Femur (tissue), 1 donor: Measurements from ENCODE around the gene CCDC154.
A peak's percentile ranks its signal among the peaks of the same experiment; 100 is the strongest.

Experiments
- DNase-seq: peaks from one replicate; pipeline ENCODE4 v3.0.0-alpha.2; 2017

The CCDC154 gene

DNA sequence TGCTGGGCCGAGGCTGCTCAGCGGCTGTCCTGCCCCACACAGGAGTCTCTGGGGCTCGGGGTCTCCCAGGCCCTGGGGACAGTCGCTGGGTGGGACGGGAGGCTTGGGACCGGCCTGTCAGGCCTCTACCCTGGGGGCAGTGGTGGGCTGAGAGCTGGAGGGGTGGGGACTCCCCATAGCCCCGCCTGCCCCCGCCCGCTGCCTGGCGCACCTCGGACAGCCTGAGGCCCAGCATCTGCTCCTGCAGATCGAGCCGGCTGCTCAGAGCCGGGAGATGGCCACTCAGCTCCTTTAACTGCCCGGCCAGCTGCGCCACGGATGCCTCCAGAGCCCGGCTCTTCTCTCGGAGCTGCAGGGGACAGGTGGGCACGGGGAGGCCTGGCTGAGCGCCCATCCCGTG, 6.8 kb downstream of the CCDC154 start:
- no peak for DNase-seq

DNA sequence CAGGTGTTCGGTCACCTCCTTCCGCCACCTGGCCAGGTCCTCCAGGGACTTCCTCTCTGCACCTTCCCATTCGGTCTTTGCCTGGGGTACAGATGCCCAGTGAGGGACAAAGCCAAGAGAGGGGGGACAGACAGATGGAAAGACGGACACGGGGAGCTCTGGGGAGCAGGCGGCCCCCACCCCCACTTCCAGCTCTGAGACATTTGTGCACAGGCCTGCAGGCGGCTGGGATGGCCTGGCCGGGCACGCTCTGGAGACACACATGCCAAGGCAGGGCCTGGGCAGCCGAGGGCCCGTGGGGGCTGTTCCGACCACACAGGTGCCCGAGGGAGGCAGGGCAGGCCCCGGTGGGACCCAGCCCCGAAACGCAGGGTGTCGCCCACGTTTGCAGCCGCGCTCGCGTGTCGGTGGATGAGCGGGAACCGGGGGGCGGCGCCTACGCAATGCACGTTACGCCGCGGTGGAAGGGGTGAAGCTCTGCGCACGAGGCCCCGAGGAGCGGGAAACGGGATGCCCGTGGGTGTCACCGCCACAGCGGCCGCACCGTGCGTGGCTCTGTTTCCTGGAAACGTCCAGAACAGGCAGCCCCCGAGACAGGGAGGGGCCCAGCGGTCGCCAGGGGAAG, 7.5 kb downstream of the CCDC154 start:
- DNase-seq = no peak

DNA sequence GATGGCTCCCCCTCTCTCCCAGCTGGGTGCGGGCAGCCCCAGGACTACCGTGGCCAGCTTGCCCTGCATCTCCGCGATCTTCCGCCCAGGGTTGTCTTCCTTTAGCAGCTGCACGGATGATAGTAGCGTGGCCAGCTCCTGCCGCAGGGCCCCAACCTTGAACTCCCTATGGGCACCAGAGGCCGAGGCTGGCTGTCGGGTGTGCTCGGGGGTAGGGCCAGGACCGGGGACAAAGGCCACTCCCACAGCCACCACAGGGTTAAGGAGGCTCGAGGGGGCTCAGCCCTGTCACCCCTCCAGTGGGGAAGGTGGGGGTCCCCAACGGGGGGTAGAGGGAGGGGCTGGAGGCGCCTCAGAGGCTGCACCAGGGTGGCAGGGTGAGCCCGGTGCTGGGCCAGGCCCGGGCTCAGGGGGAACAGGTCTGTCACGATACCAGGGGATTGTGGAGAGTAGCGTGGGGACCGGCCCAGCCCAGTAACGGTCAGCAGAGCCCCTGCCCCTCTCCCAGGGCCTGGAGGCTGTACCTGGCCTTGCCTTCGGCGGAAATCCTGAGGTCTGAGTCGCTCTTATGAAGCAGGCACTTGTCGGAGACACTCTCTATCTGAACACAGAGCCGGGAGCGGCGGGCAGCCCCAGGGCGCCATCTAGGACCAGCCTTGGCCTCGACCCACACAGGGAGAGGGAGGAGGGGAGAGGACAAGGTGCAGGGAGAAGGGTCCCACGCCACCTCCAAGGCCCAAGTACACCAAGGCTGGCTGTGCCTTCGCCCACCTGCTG, 8.2 kb downstream of the CCDC154 start:
- no peak for DNase-seq

DNA sequence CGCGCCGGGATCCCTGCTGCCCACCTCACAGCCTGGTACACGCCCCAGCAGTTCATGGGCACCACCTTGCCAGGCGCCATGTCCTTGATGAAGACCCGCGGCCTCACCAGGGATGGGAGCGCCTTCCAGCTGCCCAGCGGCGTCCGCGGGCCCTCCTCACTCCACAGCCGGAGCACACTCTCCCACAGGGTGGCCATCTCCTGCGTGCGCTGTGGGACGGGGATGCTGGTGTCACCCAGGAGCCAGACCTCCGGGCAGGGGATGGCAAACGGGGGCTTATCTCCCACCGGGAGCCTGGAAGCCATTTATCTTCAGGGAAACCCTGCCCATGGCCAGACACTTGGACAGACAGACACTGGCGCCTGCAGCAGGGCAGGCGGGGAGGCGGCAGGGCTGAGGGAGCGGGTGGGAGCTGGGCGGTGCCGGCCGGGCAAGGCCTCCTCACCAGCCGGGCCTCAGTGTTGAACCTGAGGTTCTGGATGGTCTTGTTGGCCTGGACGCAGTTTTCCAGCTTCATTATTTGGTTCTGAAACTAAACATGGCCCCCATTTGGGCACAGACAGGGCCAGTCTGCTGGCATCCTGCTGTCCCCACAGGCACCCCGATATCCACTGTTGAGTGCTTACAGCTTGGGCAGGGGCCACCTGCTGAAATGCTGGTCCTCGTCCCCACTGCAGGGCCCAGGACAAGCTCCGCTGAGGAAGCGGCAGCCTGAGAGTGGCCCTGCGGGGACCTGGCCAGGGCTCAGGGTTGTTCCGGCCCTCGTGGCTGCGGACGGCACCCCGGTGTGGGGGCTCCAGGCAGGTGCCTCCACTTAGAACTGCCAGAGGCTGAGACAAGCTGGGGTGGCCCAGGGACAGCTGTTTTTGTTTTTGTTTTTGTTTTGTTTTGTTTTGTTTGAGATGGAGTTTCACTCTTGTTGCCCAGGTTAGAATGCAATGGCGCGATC, 9.4 kb downstream of the CCDC154 start:
- DNase-seq = no peak

DNA sequence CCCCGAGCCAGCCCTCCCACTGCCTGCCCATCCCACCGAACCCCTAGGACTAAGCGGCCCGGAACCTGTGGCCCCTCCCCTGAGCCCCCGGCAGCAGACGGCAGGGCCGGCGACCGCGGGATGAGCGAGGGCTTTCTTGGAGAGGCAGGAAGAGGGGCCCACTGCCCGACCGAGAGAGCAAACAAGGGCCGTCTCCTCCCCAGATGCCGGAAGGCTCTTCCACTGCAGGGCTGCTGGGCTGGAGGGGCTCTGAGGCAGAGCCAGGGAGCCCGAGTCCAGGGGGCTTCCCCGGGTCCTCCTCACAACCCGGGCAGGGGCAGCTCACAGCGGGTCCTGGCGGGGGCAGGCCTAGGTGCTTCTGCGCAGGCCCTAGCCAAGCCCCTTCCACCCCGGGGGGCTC, 10.6 kb downstream of the CCDC154 start:
- no peak for DNase-seq

DNA sequence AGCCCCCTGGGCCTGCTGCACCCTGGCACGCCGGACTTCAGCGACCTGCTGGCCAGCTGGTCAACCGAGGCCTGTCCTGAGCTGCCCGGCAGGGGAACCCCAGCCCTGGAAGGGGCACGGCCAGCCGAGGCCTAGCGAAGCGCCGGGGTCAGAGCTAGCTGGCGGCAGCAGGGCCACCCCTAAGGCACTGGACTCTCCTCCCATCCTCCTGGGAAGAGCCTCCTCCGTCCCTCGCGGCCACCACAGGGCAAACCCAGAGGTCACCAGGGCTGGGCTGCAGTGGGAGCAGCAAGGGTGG, 11.1 kb downstream of the CCDC154 start:
- DNase-seq = no peak

DNA sequence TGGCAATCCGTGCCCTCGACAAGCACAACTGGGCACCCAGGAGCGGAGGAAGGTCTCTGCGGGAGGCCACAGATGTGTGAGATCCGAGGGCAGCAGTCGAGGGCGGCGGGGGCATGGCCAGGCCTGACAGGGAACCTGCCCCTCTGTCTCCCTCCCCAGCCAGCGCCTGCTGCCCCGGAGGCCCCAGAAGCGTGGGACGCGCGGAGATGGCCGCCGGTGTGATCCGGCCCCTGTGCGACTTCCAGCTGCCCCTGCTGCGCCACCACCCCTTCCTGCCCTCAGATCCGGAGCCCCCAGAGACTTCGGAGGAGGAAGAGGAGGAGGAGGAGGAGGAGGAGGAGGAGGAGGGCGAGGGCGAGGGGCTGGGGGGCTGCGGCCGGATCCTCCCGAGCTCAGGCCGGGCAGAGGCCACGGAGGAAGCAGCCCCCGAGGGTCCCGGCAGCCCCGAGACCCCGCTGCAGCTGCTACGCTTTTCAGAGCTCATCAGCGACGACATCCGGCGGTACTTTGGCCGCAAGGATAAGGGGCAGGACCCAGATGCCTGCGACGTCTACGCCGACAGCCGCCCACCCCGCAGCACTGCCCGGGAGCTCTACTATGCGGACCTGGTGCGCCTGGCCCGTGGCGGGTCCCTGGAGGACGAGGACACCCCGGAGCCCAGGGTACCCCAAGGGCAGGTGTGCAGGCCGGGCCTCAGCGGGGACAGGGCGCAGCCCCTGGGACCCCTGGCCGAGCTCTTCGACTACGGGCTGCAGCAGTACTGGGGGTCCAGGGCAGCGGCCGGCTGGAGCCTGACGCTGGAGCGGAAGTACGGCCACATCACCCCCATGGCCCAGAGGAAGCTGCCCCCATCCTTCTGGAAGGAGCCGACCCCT, 11.7 kb downstream of the CCDC154 start:
- DNase-seq = no peak

DNA sequence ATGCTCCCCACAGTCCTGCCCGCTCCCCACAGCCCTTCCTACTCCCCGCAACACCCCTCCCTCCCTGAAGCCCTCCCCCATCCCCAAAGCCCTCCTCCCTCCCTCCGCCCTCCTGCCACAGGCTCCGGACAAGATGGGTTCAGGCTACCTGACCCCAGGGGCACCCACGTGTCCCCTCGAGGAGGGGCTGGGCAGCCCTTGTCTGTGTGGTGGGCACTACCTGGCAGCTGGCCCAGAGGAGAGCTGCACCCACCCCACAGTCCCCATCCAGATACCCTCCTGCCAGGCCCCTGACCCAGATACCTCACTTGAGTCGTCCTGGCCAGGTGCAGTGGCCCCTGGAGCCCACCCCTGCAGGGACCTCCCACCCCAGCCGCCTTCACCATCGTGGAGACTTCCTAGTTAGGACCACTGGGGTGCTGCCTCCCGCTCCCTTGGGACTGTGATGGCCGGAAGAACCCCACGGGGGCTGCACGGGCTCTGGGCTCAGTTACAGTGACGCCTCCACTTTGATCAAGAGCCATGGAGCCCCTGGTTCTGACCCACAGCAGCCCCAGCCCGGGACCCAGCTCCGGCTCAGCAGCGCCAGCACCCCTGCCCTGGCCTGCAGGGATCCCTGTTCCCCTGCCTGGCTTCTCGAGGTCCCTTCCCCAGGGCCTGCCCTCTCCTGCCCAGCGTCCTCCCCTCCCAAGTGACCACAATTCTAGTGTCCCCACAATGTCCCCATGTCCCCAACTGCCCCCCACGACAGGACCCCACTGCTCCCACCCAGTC, 12.7 kb downstream of the CCDC154 start:
- no peak for DNase-seq

DNA sequence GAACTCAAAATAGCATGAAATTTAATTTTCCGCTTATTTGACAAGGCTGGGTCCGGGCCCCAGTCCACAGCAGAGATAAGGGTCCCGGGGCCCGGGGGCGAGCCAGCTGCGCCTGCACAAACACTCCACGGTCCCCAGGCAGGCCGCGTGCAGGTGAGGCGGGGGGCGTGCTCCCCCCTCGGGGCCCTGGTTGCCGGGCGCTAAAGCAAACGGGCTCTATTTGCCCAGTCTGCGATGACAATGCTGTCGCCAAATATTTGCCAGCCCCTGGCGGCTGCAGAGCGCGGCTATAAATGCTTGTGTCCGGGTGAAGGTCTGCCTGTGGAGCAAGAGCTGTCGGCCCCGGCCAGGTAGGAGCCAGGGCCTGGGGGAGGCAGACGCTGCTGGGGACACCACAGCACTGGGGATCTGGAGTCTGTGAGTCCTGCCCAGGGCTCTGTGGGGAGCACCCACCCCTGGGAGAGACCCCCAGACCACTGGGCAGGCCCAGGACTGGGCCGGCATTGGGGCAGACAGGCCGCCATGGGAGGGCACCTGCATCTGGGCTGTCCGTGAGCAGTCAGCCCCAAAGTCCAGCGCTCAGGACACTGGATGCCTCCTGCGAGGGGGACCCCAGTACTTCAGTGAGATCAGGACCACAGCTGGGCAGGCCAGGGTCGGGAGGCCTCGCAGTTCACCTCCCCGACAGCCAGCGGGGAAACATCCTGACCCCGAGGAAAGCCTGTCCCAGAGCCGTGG, 13.4 kb downstream of the CCDC154 start, which contains the start of gene PERCC1:
TSS of gene PERCC1 (plus strand) at position 320 of the 738 bp plus-strand sequence. CDS start 1,516 bp downstream, outside the sequence.
- DNase-seq = no peak

DNA sequence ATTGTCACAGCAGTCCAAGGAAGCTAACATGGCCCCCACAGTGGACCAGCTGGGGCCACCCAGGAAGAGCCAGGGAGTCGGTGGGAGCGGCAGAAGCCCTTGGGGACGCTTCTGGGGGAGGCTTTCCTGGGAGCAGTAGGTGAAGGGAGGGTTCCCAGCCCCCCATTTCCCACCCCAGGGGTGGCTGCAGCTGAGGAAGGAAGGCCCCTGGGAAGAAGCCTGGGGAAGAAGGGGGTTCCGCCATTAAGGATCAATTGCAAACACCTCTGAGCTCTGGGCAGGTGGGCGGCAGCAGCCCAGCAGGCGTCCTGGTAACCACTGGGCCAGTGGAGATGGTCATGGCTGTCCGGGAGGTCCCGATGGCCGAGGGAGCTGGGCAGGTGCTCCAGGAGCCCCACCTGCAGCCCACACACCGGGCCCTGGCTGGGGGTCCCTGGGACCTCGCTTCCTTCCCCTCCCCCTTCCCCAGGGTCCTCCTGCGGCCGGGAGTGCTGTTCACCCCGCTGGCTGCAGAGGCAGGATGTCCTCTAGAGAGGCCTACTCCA, 14.1 kb downstream of the CCDC154 start:
- no peak for DNase-seq

DNA sequence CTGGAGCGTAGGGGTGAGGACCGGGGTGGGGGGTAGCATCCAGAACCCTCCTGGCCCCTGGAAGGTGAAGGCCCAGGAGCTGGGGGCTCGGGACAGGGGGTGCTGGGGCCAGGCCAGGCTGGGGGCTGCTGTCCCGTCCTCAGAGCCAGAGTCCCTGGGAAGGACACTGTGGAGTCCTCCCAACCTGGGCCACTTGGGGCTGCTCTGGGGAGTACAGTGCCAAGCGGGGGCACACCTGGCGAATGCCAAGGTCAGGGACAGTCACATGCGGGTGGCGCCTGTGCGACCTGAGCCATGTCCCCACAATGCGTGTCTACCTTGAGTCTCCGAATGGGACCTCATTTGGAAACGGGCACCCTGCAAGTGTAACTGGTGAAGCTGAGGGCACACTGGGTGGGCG, 14.7 kb downstream of the CCDC154 start:
- DNase-seq = no peak

DNA sequence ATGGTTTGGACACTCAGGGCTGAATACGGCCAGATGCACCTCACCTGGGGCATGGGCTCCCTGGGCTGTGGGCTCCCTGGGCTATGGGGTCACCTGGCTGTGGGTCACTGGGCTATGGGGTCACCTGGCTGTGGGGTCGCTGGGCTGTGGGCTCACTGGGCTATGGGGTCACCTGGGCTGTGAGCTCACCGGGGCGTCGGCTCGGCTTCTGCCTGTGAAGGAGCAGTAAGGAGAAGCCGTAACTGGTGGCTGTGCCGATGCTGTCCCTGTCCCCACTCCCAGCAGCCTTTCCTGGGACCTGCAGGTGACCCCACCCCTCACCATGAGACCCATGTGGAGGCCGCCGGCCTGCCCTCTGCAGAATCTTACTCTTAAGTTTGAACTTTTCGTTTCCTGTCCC, 15.3 kb downstream of the CCDC154 start:
- DNase-seq = no peak

DNA sequence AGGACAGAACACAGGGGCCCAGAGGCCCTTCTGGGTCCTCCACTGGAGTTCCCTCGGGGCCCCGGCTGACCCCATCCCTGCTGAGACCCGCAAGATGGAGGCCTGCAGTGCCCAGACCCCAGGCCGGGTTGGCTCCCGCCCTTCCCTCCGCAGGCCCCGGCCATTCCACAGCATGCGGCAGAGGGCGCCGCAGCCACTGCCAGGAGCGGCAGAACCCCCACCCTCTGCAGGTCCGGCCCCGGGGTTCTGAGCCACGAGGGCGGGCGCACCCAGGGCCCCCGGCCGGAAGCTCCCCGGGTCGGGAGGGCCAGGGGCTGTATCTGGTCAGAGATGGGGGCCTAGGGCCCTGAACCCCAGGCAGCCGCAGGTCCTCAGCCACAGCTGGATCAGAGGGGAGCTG, 15.8 kb downstream of the CCDC154 start:
- DNase-seq = peak; percentile 64

DNA sequence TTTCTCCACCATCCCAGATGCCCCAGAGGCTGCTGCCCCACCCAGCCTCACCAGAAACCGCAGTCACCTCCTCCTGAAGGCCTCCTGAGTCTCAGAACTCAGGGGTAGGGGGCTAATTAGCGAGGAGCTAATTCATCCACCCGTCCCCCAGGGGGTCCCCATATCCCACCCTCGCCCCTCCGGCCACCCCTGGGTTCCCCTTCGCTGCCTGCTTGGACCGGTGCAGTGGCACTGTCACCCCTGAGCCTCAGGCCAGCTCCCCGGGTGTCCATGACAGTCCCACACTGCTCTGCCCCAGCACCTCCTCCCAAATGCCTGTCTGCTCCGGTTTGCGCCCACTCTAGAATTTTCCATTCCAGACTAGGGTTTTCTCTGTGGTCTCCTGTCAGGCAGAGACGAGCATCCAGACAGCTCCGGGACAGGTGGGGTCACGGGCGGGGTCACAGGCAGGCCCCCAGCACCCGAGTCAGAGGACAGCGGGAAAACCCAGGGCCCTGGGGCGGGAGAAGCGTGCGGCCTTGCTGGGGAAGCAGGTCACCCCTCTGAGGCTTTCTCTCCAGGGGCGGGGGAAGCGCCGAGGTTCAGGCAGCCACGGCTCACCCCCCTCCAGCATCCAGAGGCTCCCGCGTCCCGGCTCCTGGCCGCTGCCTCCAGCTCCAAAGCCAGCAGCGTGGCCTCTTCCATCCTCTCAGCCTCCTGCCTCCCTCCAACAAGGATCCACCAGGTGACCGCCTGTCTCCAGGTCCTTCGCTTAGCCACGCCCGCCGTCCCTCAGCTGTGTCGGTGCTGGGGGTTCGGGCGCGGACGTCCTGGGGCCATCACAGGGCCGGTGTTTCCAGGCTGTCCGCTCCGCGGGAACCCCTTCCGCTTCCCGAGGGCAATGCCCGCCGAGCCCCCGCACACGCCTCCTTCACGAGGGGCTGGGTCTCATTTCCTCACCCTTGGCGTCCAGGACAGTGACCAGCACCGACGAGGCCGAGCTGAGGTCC, 16.6 kb downstream of the CCDC154 start:
- no peak for DNase-seq

DNA sequence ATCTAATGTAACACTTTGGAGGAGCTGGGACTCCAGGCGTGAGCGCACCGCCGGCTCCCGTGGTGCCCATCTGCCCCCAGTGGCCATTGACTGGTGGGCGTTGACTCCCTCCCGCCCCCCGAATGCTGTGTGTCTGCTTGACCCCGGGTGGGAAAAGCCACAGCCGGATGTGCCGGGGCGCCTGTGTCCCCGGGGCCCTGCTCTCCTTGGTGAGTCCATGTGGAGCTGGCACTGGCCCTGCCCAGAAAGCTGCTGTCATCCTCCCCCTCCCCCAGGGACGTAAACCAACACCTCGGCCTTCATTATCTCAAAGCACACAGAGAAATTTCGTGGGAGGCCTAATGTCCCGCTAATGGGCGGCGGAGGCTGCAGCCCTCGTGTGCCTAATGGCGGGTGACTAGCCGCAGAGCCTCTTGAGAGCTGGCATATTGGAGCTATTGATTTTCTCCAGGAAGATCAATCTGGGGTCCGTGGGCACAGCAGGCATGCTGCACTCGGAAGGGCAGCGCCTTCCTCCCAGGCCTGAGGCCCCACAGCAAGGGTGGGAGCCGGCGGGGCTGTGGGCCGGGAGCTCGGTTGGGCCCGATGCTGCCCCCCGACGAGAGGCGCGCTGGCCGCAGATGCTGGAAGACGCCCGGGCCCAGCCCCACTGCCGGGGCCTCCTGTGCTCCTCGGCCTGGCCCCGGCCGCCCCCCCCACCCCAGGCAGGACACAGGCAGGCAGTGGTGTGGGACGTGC, 17.5 kb downstream of the CCDC154 start:
- no peak for DNase-seq

DNA sequence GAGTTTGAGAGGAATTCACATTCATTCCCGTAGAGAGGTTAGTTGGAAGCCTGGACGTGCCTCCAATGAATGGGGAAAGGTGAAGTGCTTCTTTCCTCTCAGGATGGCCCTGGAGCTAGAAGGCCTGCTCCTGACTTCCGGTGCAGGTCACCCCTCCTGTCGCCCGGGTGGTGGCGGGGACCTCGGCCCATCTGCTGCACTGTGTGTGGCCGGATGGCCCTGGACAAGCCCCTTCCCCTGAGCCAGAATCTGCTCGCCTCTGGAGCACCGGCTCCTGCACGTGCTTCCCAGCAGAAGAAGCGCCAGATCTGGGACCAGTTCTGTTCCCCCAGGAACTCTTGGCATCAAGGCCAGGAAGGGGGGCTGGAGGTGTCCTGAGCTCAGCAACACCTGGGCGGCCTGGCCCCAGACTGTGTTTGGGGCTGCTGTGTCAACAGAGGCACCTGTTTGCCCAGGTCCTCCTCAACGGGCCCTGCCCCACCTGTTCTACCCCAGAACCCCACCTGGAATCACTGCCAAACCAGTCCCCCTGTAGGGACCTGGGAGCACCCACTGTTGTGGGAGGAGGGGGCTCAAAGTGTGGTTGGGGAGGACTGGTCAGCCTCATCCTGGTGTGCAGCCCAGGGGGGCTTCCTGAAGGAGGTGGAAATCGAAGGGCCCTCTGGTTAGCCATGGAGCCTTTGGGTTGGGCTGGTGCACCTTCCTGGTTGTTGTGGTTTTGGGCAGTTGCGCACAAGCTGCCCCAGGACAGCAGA, 18.6 kb downstream of the CCDC154 start:
- DNase-seq = no peak

DNA sequence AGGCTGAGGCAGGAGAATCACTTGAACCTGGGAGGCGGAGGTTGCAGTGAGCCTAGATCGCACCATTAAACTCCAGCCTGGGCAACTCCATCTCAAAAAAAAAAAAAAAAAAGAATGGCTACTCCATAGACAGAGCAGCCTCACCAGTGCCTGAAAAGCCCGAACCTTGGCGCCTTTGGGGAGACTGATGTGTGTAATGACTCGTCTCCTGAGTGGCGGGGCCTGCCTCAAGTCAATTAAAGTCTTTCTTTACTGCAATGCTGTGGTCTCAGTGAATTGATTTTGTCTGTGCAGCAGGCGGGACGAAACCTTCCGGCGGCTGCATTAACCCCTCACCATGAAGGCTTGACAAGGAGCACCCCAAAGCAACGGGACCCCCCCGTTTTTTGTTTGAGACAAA, 20.3 kb downstream of the CCDC154 start:
- no peak for DNase-seq

DNA sequence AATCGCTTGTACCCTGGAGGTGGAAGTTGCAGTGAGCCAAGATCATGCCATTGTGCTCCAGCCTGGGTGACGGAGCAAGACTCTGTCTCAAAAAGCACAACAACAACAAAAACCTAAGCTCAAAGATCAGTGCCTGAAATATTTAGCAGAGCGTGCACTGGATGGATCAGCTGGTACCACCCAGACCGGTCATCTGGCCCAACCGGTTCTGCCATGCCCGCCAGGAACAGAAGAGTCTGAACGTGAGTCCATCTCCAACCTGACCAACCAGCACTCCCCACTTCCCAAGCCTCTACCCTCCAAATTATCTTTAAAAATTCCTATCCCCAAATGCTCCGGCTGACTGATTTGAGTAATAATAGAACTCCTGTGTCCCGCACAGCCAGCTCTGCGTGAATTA, 22.3 kb downstream of the CCDC154 start:
- no peak for DNase-seq
